ENCODE measurements around the gene THSD4.

Gene THSD4

GRCh38 chr15:71465131-71465955, 350.1 kb downstream of the THSD4 start:
- Histone ChIP-seq H3K36me3 (ENCODE audit: insufficient read depth, low read length) (no peaks in the 10 kb centered on the region), H3K4me1 (ENCODE audit: insufficient read depth, low read length, poor library complexity, severe bottlenecking) (no peaks in the 10 kb centered on the region), H3K4me3 (ENCODE audit: low read length, poor library complexity, severe bottlenecking) (no peak overlapping the region), H3K4me2 (ENCODE audit: low read depth, low read length, poor library complexity, severe bottlenecking) (no peak overlapping the region), H3K9ac (ENCODE audit: low read depth, low read length, poor library complexity, severe bottlenecking) (no peak overlapping the region), H3K27me3 (ENCODE audit: insufficient read depth, low read length, poor library complexity, severe bottlenecking) (no peaks in the 10 kb centered on the region), H3F3A (ENCODE audit: low read depth) (no peaks in the 10 kb centered on the region), H3K9me3 (ENCODE audit: insufficient read depth, low read depth, low read length) (no peaks in the 10 kb centered on the region), H3K79me2 (ENCODE audit: insufficient read depth, low read length) (no peaks in the 10 kb centered on the region), H2AFZ (ENCODE audit: low read length) (no peak overlapping the region), H3K9me2 (replicated peaks; ENCODE audit: low read depth, low read length) (no peaks in the 10 kb centered on the region), H4K20me1 (ENCODE audit: insufficient read depth, low read length, poor library complexity, severe bottlenecking) (no peaks in the 10 kb centered on the region)
- TF ChIP-seq EZH2phosphoT487 (IDR thresholded peaks at IDR 0.05; ENCODE audit: borderline replicate concordance) = no peak
- TF ChIP-seq, protein P1, sequence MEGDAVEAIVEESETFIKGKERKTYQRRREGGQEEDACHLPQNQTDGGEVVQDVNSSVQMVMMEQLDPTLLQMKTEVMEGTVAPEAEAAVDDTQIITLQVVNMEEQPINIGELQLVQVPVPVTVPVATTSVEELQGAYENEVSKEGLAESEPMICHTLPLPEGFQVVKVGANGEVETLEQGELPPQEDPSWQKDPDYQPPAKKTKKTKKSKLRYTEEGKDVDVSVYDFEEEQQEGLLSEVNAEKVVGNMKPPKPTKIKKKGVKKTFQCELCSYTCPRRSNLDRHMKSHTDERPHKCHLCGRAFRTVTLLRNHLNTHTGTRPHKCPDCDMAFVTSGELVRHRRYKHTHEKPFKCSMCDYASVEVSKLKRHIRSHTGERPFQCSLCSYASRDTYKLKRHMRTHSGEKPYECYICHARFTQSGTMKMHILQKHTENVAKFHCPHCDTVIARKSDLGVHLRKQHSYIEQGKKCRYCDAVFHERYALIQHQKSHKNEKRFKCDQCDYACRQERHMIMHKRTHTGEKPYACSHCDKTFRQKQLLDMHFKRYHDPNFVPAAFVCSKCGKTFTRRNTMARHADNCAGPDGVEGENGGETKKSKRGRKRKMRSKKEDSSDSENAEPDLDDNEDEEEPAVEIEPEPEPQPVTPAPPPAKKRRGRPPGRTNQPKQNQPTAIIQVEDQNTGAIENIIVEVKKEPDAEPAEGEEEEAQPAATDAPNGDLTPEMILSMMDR (conservative IDR thresholded peaks at IDR 0.05; ENCODE audit: low read length) = no peak

DNA sequence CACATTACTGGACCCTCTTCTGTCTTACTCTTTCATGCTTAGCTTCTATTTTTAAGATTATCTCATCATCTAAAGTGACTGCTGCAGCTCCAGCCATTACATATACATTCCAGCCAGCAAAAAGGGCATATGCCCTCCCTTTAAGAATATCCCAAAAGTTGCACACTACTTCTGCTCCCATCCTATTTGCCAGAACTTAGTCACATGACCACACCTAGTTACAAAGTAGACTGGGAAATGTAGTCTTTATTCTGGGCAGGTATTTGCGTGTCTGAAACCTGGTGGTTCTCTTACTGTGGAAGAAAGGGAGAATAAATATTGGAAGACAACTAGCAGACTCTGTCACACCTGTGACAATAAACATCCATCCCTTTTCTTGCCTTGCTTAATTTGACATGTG, 353.4 kb downstream of the THSD4 start:
- Histone ChIP-seq H3K9me3 (ENCODE audit: insufficient read depth, low read depth, low read length) (no peaks in the 10 kb centered on the region), H2AFZ (ENCODE audit: low read length) (no peak overlapping the region), H3K79me2 (ENCODE audit: insufficient read depth, low read length) (no peaks in the 10 kb centered on the region), H3K4me3 (ENCODE audit: low read length, poor library complexity, severe bottlenecking) (no peak overlapping the region), H3K9ac (ENCODE audit: low read depth, low read length, poor library complexity, severe bottlenecking) (no peak overlapping the region), H3K9me2 (replicated peaks; ENCODE audit: low read depth, low read length) (no peaks in the 10 kb centered on the region), H3K4me1 (ENCODE audit: insufficient read depth, low read length, poor library complexity, severe bottlenecking) (peaks cover 4% of the 10 kb centered on the region), H3F3A (ENCODE audit: low read depth) (no peaks in the 10 kb centered on the region), H4K20me1 (ENCODE audit: insufficient read depth, low read length, poor library complexity, severe bottlenecking) (no peaks in the 10 kb centered on the region), H3K36me3 (ENCODE audit: insufficient read depth, low read length) (no peaks in the 10 kb centered on the region), H3K4me2 (ENCODE audit: low read depth, low read length, poor library complexity, severe bottlenecking) (no peak overlapping the region), H3K27me3 (ENCODE audit: insufficient read depth, low read length, poor library complexity, severe bottlenecking) (no peaks in the 10 kb centered on the region)
- no peak for TF ChIP-seq EZH2phosphoT487 (IDR thresholded peaks at IDR 0.05; ENCODE audit: borderline replicate concordance)
- TF ChIP-seq, protein P1 (conservative IDR thresholded peaks at IDR 0.05; ENCODE audit: low read length) = no peak

DNA sequence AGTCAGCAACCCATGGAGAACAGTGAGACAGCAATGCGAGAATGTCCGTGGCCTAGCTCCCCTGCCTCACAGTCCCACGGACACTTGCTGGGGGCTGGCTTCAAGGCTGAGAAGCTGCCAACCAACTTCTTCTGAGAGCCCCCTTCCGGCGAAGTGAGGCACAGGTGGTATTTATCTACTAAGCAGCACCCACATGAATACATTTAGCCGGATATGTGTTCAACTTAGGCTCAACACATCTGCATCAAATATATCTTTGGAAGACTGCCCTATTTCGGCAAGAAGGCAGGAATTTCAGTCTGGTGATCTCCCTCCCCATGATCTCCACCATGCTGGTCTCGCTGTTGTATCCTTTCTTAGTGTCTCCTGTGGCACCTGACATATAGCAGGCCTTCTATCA, 354.1 kb downstream of the THSD4 start:
- TF ChIP-seq, protein P1 (conservative IDR thresholded peaks at IDR 0.05; ENCODE audit: low read length) = no peak
- TF ChIP-seq EZH2phosphoT487 (IDR thresholded peaks at IDR 0.05; ENCODE audit: borderline replicate concordance) = no peak
- Histone ChIP-seq H3K79me2 (ENCODE audit: insufficient read depth, low read length) (no peaks in the 10 kb centered on the region), H3K9me2 (replicated peaks; ENCODE audit: low read depth, low read length) (no peaks in the 10 kb centered on the region), H3K4me2 (ENCODE audit: low read depth, low read length, poor library complexity, severe bottlenecking) (no peak overlapping the region), H4K20me1 (ENCODE audit: insufficient read depth, low read length, poor library complexity, severe bottlenecking) (no peaks in the 10 kb centered on the region), H3K9ac (ENCODE audit: low read depth, low read length, poor library complexity, severe bottlenecking) (no peak overlapping the region), H3F3A (ENCODE audit: low read depth) (no peaks in the 10 kb centered on the region), H3K36me3 (ENCODE audit: insufficient read depth, low read length) (no peaks in the 10 kb centered on the region), H3K4me1 (ENCODE audit: insufficient read depth, low read length, poor library complexity, severe bottlenecking) (peaks cover 4% of the 10 kb centered on the region), H3K9me3 (ENCODE audit: insufficient read depth, low read depth, low read length) (no peaks in the 10 kb centered on the region), H3K27me3 (ENCODE audit: insufficient read depth, low read length, poor library complexity, severe bottlenecking) (no peaks in the 10 kb centered on the region), H2AFZ (ENCODE audit: low read length) (no peak overlapping the region), H3K4me3 (ENCODE audit: low read length, poor library complexity, severe bottlenecking) (no peak overlapping the region)

Measured in Loucy (cell line).